ENCODE measurements around the gene CELF4.

GRCh38 chr18:37314534-37314933 is 251.1 kb downstream of the CELF4 start:
- TF ChIP-seq EZH2 (IDR thresholded peaks at IDR 0.05; ENCODE audit: insufficient read depth, poor library complexity, severe bottlenecking) (no peak), EZH2phosphoT487 (IDR thresholded peaks at IDR 0.05; ENCODE audit: insufficient read depth, low read depth) (no peak)

Measured in GM23248 (cell line).